ENCODE results near the gene NFKB1. TPM values are rescaled to one million over a fixed set of nuclear protein-coding genes. Genes with fewer than 3 reads are reported as not detected.

NFKB1 gene
- total and polyA plus RNA-seq, 10 of the 15 experiments (the other 5 are each of a cell fraction or from before 2014, with no cell fraction given): 8.7 to 110 (median 57.3) TPM

DNA sequence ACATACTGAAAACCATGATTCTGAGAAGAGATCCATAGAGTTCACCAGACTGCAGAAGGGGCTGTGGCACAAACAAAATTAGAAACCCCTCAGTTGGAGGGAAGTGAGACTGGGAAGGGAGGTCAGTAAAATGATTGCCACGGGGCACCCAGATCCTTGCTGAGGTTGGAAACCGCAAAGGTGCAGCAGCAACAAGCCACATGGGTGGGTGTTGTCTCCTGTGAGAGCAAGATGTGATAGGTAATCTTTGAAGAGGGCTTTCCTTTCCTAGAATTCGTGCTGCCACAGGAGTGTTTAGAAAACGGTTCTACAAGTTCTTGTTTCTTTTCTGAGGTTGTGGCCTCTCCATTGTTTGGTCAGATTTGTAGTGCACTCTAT, 85.5 kb downstream of the NFKB1 start (continued):
- TF ChIP-seq IRF3 (IDR thresholded peaks at IDR 0.05) (no peak), ZNF24 (IDR thresholded peaks at IDR 0.05) (0 out of 2 replicates have a peak, but pooled peaks have one; percentile 1), MTA3 (IDR thresholded peaks at IDR 0.05; ENCODE audit: borderline replicate concordance, low read length) (peak; percentile 4; the same call in 1 of the 2 replicates), CEBPB (IDR thresholded peaks at IDR 0.05; ENCODE audit: borderline replicate concordance in 1 of 2, low read depth in 2 of 2, low read length in 2 of 2) (no peak), GATAD2B (conservative IDR thresholded peaks at IDR 0.05; ENCODE audit: low read depth) (no peak), NFYA (IDR thresholded peaks at IDR 0.05; ENCODE audit: borderline replicate concordance, low read depth, low read length) (no peak), RCOR1 (conservative IDR thresholded peaks at IDR 0.05; ENCODE audit: low read depth, low read length) (no peak), CHD4 (IDR thresholded peaks at IDR 0.05) (no peak), SPI1 (IDR thresholded peaks at IDR 0.05; ENCODE audit: borderline replicate concordance, insufficient read depth, low read depth, low read length) (peak; percentile 60), BMI1 (IDR thresholded peaks at IDR 0.05; ENCODE audit: borderline replicate concordance) (0 out of 2 replicates have a peak, but pooled peaks have one; percentile 9), SRF (IDR thresholded peaks at IDR 0.05; ENCODE audit: low read depth in 2 of 2, low read length in 2 of 2) (no peak), ZBED1 (IDR thresholded peaks at IDR 0.05; ENCODE audit: borderline replicate concordance) (peak; percentile 28; the same call in 1 of the 2 replicates), NFIC (IDR thresholded peaks at IDR 0.05; ENCODE audit: low read depth, low read length) (peak; percentile 27), NR2F1 (conservative IDR thresholded peaks at IDR 0.05) (peak; percentile 62), CTCF (IDR thresholded peaks at IDR 0.05 in 2 of 3, conservative IDR thresholded peaks at IDR 0.05 in 1 of 3; ENCODE audit: control insufficient read depth in 2 of 3, extremely low read depth in 1 of 3, insufficient read depth in 1 of 3, low read depth in 3 of 3, low read length in 3 of 3) (no peak), SUPT20H (IDR thresholded peaks at IDR 0.05; ENCODE audit: borderline replicate concordance, control insufficient read depth, low read depth, low read length) (no peak)
- TF ChIP-seq, protein P1, sequence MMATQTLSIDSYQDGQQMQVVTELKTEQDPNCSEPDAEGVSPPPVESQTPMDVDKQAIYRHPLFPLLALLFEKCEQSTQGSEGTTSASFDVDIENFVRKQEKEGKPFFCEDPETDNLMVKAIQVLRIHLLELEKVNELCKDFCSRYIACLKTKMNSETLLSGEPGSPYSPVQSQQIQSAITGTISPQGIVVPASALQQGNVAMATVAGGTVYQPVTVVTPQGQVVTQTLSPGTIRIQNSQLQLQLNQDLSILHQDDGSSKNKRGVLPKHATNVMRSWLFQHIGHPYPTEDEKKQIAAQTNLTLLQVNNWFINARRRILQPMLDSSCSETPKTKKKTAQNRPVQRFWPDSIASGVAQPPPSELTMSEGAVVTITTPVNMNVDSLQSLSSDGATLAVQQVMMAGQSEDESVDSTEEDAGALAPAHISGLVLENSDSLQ (IDR thresholded peaks at IDR 0.05): 0 out of 2 replicates have a peak, but pooled peaks have one; percentile 19
- TF ChIP-seq, protein P2, sequence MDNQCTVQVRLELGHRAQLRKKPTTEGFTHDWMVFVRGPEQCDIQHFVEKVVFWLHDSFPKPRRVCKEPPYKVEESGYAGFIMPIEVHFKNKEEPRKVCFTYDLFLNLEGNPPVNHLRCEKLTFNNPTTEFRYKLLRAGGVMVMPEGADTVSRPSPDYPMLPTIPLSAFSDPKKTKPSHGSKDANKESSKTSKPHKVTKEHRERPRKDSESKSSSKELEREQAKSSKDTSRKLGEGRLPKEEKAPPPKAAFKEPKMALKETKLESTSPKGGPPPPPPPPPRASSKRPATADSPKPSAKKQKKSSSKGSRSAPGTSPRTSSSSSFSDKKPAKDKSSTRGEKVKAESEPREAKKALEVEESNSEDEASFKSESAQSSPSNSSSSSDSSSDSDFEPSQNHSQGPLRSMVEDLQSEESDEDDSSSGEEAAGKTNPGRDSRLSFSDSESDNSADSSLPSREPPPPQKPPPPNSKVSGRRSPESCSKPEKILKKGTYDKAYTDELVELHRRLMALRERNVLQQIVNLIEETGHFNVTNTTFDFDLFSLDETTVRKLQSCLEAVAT (IDR thresholded peaks at IDR 0.05): peak; percentile 47; the same call in 1 of the 2 replicates
